Stimulated activated CD4-positive, alpha-beta T cell treated with anti-CD3 and anti-CD28 coated beads, Interleukin-15, amount 100 ng/mL, for 24 hours (primary cell): ENCODE data around the gene MAN1C1.
A peak's percentile ranks its signal among the peaks of the same experiment; 100 is the strongest.

ENCODE experiments used
- DNase-seq: peaks from one replicate; pipeline ENCODE4 v3.0.0-alpha.2; 2020

The MAN1C1 gene

DNA sequence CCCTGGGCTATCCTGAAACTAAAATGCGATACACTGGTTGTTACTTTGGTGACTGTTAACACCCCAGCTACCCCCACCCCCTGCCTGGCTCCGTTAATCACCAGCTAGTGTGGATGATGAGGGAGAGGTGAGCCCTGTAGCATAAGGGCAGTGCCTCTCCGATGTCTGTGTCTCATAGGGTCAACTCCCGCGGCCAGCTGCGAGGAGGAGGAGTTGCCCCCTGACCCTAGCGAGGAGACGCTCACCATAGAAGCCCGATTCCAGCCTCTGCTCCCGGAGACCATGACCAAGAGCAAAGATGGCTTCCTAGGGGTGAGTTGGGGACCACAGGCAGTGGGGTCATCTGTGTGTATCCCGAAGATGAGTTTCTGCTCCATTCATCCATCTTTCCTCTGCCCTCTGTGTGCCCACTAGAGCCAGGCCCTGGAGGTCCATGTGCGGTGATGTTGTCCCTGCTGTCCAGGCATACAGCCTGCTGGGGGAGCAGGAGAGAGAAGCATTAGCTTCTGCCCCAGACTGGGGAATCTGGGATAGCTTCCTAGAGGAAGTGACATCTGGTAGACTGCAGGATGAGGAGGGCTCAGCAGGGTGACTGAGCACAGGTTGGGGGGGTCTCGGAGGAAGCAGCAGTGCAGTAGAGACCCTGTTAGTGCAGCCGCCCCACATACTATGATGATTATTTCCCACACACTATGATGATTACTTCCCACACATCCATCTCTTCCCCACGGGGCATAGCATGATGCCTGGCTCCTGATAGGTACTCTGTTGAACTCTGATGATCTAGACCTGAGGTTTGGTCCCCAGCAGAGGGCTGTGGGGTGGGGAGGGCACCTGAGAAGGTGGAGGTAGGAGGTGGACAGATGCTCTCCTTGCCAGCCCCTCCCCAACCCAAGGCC, 188.6 kb downstream of the MAN1C1 start:
- DNase-seq, result no peak

DNA sequence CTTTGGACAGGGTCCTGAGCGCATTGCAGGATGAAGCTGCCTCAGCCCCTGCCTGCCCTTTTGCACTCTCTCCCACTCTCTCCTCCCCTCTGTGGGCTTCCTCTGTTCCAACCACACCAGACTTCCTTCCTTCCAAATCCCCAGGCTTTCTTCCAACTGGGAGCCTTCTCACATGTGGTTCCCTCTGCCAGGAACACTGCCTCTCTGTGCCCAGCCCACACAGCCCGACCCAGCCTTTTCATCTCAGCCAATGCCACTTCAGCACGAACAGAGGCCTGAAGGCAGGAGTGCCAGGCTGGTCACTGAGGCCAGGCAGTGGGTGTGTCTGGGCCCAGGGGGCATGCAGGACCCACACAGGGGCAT, 189.3 kb downstream of the MAN1C1 start:
- DNase-seq, result no peak

DNA sequence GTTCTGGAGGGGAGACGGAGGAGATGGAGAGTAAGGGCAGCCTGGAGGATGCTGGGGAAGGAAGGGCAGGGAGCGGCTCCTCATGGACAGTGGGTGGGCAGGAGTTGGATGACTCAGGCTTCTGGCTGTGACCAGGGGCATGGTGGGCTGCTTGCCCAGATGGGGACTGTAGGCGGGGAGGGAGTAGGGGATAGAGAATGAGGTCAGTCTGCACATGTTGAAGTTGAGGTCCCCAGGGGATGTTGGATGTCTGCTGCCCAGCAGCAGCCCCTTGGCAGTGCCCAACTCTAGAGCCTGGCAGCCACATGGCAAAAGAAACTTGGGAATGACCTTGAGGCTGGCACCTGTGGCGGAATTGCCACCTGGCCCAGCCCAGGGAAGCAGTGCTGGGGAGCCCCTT, 189.8 kb downstream of the MAN1C1 start:
- no peak for DNase-seq

DNA sequence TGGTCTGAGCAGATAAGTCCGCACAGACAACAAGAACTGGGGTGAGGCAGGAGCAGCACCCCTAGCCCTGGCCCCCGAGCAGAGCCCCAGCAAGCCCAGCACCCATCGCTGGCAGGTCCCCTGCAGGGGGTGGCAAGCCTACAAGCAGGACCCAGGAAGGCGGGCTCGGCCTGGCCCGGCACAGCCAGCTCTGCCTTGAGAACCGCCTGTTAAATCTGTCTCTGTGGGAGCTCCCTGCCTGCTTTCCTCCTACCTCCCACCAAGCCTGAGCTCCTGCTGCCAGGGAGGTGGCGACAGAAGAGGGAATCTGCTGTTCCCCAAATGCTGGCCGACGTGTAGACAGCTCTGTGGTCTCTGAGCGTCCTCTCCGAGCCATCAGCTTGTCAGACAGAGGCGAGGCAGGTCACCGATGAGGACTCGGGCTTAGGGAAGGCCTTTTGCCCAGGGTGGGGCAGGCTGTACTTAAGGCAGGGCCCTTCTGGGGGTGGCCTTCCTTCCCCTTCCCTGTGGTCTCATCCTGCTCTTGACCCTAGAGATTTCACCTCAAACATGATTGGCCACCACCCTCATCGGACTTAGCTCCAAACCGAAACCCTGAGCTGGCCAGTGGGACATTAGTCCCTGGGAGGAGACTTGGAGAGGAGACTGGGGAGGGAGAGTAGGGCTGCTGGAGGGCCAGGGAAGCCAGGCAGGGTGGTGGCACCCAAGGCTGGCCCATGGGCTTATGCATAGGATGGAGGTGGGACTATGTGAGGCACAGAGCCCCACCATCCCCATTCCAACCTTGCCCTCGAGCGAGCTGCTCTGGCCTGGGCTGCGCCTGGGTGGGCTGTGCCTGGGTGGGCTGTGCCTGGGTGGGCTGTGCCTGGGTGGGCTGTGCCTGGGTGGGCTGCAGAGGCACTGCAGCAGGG, 191.1 kb downstream of the MAN1C1 start:
- DNase-seq, result no peak

- no peak for DNase-seq
Observed at GRCh38 chr1:25808481-25809244, 192.1 kb downstream of the MAN1C1 start.

DNA sequence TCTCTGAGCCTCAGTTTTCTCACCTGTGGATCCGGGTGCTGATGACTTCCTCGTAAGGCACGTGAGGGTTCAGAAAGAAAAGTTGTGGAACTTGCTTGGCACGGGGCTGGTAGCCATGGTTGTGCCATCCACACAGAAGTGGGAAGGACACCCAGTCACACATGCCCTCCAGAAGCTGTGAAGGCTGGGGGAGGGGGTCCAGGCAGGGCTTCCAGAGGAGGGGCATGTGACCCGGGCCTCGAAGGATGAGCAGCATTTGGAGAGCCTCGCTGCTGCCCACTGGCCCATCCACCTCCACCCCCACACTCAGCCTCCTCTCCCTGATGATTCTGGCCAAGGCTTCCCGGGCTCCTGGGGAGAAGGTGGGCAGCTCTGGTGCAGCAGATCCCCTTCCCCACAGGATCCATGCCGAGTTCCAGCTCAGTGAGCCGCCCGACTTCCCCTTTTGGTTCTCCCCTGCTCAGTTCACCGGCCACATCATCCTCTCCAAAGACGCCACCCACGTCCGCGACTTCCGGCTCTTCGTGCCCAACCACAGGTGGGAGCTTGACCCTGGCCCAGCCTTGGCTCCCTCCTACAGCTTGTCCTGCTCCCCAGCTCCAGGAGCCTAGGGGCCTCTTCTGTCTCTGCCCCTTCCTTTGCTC, 192.8 kb downstream of the MAN1C1 start:
- no peak for DNase-seq

DNA sequence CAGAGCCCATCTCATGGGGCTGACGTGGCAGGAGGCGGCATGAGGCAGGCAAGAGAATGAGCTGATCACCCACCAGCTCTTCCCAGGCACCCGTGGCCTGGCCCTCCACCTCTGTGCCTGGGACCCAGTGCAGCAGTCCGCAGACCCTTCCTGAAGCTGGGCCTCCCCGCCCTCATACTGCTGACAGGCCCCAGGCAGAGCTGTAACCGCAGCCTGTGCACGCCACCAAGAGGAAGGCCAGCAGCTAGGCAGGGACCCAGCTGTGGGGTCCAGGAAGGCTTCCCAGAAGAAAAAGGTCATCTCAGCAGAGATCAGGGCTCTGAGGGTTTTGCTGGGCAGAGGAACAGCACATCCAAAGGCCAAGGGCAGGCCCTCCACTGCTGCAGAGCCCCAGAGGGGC, 193.3 kb downstream of the MAN1C1 start:
- no peak for DNase-seq

DNA sequence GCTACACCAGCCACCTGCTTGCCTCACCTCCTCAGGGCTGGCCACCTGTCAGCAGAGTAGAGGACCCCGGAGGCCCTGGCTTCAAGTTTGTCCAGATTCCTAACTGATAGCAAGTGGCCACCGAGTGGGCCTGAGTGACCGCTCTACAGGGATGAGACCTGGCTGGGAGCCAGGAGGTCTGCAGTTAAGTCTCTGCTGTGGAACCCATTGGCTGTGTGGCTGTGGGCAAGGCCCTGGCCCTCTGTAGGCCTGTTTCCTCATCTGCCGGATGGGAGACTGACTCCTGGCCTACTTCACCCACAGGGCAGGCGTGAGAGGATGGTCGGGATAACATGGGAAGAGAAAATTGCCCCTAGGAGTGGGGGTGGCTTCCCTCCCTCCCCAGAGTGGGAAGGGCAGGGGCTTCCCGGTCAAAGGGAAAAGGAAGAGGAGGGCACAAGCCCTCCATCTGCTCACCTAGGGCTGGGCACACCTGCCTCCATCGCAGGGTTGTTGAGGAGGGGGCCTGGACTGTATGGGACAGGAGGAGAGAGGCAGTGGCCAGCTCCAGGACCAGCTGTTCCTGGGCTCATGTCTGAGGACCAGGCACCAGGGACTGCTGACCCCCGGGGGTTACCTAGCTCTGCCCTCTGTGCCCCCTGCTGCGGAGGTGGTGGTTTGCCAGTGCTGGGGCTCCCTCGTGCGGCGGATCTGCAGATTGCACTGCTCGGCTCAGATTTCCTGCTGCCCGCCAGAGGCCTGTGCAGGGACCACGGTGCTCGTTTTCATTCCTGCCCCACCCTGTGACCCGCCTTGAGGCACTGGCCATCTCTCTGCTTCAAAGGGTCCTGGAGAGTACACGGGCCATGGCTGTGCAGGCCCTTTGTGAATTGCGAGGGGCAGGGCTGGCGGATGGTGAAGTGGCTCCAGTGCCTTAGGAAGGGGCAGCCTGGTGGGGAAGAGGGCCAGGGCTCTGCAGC, 194.0 kb downstream of the MAN1C1 start:
- DNase-seq, result peak; percentile 84

DNA sequence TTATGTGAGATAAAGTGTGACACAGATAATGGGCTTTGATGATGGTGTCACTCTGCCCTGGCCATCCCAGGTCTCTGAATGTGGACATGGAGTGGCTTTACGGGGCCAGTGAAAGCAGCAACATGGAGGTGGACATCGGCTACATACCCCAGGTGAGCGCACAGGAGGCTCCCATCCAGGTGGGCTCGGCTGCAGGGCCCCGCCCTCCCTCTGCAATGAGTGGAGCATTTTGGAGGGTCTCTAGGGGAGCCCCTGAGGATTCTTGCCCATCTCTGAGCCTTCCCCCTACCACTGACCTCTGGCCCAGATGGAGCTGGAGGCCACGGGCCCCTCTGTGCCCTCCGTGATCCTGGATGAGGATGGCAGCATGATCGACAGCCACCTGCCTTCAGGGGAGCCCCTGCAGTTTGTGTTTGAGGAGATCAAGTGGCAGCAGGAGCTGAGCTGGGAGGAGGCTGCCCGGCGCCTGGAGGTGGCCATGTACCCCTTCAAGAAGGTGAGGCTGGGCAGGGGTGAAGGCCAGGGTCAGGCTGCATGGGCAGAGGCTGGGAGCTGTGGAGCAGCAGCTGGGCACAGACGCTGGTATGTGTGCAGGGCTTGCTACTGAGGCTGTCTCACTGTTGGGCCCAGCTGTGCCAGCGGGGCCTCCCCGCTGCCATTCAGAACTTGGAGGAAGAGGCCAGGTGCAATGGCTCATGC, 194.9 kb downstream of the MAN1C1 start:
- DNase-seq, result no peak

- DNase-seq, result no peak
Observed at GRCh38 chr1:25813071-25813733, 196.6 kb downstream of the MAN1C1 start.

GRCh38 chr1:25813734-25814471, 197.3 kb downstream of the MAN1C1 start:
- no peak for DNase-seq

GRCh38 chr1:25814549-25815087, 198.0 kb downstream of the MAN1C1 start:
- DNase-seq, result no peak

- DNase-seq, result no peak
Observed at GRCh38 chr1:25815208-25816111, 198.9 kb downstream of the MAN1C1 start.

DNA sequence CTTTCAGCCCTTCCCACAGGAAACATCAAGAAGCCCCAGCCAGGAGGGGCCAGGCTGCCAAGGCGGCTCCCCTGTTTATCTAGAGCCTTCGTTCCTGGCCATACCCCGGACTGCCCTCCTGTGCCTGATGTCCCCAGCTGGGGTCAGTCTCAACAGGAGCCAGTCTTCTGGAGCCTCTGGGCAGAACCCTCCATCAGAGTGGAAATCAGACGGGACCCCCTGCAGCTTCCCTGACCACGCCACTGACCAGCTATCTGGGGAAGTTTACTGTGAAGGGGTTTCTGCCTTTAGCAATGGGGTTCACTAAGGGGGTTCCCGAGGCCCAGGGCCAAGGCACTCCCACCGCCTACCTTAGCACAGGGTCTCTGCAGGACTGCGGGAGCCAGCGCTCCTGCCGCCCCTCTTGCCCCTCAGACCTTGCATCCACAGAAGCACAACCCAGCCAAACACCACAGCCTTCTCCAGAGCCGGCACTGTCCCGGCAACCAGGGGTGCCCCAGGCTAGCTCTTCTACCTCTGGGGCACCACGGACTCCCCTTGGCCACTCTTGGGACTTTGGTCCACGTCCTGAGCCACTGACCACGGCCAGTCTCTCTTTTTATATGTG, 199.6 kb downstream of the MAN1C1 start:
- no peak for DNase-seq

DNA sequence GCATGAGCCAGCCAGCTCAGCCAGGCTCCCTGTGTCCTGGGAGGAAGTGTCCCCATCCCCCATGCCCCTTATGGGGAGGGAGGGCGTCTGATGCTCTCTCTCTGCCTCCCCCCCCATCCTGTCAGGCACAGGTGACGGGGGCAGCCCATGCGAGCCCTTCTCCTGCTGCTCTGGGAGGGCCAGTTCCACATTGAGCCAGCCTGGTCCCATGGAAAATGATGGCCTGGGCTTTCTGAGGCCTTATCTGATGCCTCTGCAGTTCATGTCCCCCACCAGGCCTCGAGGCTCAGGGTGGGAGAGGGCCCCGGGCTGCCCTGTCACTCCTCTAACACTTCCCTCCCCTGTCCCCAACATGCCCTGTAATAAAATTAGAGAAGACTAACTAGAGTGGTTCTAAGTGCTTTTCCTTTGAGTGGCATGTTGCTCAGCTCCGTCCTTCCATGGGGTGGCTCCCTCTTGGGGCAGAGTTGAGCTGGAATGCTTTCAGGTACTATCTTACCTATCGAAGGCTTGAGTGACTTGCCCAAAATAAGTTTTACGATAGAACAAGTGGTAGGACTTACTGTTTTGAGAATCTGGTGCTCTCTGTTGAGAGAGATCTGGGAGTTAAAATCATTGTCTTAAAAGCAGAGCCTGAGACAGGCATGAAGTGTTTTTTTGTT, 201.4 kb downstream of the MAN1C1 start:
- DNase-seq, result no peak

DNA sequence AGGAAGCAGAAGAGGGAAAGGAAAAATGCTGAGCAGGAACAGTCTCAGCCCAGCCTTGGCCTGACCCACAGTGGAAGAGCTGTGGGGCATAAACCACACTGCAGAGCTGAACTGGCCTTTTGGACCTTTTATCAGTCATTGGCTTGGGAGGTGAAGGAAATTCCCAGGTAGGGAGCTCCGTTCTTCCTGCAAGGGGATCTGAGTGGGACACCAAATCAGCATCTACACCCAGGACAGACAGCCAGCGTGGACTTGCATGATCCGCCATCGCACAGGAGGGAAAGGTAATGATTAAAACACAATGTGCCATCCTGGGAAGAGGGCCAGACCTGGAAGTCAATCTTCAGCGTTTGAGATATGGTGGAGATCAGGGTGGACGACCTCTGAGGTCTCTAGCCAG, 202.0 kb downstream of the MAN1C1 start:
- DNase-seq, result no peak
